ENCODE measurements around the gene C2orf66.
A peak's percentile ranks its signal among the peaks of the same experiment; 100 is the strongest.

Gene C2orf66

GRCh38 chr2:196809260-196809659 lies at the start of gene C2orf66:
Gene C2orf66 (minus strand): TSS chr2:196809355. CDS start chr2:196809336, 19 bp downstream.
- no peak for DNase-seq

- no peak for DNase-seq
Measured at GRCh38 chr2:196854629-196855028, 45.5 kb upstream of the C2orf66 start.

DNA sequence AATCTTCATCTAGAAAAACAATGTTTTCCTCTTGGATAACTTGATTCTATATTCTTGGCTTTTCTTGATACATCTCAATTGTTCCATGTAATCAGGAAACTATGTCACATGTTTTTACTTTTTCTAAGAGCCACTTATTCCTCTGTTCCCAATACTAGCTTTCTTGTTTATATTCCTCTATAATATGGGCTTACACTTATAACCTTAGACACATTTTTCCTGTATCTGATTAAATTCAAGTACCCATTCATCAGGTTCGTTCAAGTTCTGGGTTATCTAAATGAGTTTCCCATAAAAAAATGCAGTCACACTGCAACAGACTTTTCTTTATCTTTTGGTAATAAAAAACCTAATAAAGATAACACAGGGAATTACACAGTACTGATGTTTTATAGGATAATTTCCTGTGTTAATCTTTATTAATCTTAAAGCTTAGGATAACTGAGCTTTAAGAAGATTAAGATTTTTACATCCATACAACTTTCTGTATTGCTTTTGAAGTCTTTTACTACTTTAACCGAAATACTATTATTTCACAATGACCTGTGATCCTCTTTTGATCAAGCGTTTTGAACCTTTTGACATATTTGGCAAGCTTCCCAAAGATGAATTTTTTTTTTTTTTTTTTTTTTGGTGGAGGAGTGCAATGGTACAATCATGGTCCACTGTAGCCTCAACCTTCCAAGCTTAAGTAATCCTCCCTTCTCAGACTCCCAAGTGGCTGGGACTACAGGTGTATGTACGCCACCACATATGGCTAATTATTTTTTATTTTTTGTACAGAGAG lies 44.3 kb upstream of the C2orf66 start:
- no peak for DNase-seq

DNA sequence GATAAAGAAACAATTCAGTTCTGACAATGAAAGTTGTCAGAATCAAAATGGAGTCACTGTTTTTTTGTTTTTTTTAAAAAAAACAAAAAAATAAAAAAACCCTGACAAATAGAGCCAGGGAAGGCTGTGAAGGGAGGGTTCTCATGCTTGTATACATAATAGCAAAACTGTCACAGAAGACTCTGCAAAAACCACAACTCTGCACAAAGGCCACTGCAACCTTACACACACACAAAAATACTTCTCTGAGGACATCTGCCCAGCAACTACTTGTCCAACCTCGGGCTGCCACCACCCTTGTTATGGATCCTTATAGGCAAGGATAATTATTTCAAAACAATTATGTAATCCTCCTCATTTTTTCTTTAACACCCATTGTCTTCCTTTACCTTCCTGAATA lies 41.9 kb upstream of the C2orf66 start:
- DNase-seq: no peak

DNA sequence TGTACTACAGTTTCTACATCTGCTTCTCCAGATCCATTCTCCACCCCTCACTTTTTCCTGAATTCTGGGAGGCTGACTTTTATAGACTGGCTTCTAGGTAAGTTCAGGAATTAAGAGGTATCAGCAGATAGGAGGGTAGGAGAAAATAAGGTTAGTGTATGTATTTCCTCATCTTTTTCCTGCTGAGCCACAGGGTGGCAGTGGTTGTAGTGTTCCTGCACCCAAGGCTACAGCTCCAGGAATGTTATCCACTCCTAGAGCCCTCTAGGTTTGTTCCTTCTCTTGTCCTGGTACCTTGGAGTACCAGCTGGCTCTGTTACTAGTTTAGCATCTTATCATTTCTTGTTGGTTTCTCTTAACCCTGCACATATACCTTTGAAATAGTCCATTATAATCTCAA lies 40.7 kb upstream of the C2orf66 start:
- no peak for DNase-seq

- no peak for DNase-seq
Measured at GRCh38 chr2:196846295-196846694, 37.1 kb upstream of the C2orf66 start.

- no peak for DNase-seq
Measured at GRCh38 chr2:196845371-196845770, 36.2 kb upstream of the C2orf66 start.

DNA sequence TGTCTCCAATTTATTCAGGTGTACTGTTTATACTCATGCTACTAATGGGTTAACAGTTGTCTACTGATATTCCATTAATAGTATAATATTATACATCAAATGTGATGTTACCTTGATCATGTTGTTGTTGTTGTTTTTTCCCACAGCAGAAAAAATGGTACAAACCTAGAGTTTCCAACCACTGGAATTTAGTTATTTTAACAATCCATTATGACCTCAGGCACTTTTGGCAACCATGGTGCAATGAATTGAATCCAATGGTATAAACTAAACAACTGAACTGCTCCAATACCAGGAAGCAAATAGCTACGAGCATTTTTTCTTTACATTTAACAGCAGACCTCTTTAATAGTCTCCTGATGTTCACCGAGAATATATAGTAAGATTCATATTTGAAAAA lies 31.0 kb upstream of the C2orf66 start:
- no peak for DNase-seq

GRCh38 chr2:196839574-196839973 lies 30.4 kb upstream of the C2orf66 start:
- DNase-seq: no peak

DNA sequence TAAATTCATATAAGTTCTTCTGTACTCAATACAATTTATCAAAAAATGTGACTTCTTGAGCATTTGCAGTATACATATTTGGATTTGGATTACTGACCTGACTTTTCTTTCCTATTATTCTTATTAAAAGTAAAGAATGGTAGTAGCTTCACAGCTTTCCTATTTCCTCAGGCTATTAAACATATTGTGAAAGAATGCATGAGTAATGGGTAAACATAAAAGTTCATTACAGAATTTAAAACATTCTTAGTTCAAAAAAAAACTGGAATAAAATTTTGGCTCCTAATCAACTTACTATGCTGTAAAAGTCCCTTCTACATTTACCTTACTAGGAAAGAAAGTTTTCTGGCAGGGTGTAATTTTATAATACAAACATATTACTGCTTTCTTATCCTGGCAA lies 27.3 kb upstream of the C2orf66 start:
- no peak for DNase-seq

GRCh38 chr2:196830701-196831100 lies 21.5 kb upstream of the C2orf66 start:
- no peak for DNase-seq

- no peak for DNase-seq
Measured at GRCh38 chr2:196827356-196827755, 18.2 kb upstream of the C2orf66 start.

DNA sequence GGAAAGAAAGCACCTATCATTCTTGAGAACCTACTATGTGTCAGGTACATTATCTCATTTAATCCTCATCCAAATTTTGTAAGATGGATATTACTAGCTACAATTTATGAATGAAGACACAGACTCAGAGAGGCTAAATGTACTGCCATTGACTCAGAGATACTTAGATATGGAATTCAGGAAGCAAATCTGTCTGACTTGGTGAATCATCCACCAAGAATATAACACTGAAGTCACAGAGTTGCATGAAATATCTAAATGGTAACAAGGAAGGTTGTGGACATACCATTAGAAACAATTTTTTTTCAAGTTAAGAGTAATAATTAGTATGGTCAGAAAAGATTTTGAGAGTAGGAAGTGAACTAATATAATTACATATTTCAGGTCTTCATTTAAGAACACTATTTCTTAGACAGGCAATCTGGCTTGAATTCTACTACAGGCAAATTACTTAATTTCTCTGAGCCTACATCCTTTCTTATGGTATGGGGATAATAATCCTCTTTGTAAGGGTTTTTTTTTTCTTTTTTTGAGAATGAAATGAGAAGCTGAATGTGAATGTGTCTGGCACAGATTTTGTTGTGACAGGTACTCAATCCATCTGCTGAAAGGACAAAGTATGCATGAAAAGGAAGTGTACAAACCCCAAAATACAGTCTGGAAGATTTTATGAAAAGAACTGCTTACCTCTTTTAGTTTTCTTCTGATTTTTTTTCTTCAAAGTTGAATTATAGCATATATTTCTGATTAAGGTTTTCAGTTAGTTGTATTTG lies 14.8 kb upstream of the C2orf66 start:
- DNase-seq: no peak

- DNase-seq: no peak
Measured at GRCh38 chr2:196821195-196821594, 12.0 kb upstream of the C2orf66 start.

GRCh38 chr2:196808083-196808665 lies 981 bp downstream of the C2orf66 start:
- peak in 1 of 2 experiments; percentile 18 for DNase-seq

GRCh38 chr2:196804381-196804780 lies 4.8 kb downstream of the C2orf66 start:
- DNase-seq: no peak

- no peak for DNase-seq
Measured at GRCh38 chr2:196802401-196802800, 6.8 kb downstream of the C2orf66 start.

GRCh38 chr2:196801674-196802261 lies 7.4 kb downstream of the C2orf66 start:
- DNase-seq: peak; percentile 9 to 18

GRCh38 chr2:196798980-196799379 lies 10.2 kb downstream of the C2orf66 start:
- no peak for DNase-seq

- DNase-seq: no peak
Measured at GRCh38 chr2:196792865-196793264, 16.3 kb downstream of the C2orf66 start.

DNA sequence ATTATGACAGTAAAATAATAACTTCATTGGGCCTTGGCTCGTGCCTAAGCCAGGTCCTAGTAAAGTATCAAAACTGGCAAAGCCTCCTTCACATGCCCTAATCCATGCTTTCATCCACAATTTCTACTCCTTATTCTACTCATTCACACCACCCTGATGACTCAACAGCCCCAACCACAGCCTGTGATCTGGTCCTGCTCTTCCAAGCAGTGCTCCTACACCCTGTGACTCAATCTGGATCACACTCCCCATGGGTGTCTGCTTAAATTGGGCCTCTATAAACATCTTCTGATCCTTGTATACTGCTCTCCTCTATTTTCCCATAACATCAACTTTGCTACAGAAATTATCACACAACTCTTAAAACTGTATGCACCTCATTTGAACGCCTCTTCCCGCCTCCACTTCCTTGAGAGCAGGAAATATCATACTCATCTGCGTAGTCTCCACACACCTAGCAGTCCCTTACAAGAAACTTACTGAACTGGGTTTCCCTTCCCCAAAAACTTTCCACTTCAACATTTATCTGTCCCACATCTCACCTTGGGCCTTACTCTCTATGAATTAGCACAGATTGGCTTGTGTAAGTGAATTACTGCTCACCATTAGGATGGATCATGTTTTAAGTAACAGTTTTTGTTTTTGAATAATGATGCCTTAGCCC lies 25.6 kb downstream of the C2orf66 start:
- DNase-seq: no peak

DNA sequence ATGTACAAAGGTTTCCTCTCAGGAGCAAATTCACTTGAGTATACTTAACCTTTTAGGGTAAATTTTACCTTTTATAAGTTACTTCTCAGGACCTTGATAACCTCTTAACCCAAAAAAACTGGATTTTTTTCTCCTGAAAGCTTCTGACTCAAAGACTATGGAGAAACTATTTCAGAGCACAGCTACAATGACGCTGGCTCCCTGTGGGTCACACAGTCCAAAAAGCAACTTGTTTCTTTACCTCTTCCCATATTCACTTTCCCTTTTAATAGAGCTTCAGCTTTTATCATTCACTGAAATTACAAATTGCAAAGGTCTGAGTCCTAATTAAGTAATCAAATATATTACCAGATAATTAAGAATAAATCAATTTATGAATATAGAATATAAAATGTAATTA lies 42.1 kb downstream of the C2orf66 start:
- DNase-seq: no peak

GRCh38 chr2:196759378-196759706 lies 49.8 kb downstream of the C2orf66 start:
- DNase-seq: no peak
